CD14-positive monocyte (primary cell): ENCODE measurements around the gene ARPC4. TPM values are rescaled to one million over a fixed set of nuclear protein-coding genes. Genes with fewer than 3 reads are reported as not detected.

Experiments used
- DNase-seq, 3 donors: peaks; one replicate each; pipeline ENCODE4 v3.0.0-alpha.2; 2011 to 2022
- H2AFZ ChIP-seq: 2 replicates; pipeline ENCODE4 v1.6.0; 2012; ENCODE audit warnings: mild to moderate bottlenecking, low read depth, low read length, inconsistent platforms; ENCODE audit not compliant: insufficient read depth, poor library complexity, severe bottlenecking
- H3K27ac ChIP-seq, 2 donors: 1 replicate in 1 of 2; 2 replicates in 1 of 2; pipeline ENCODE4 v1.5.1; 2012 to 2013; ENCODE audit warnings: low read length in 2 of 2, control low read depth in 1 of 2, inconsistent platforms in 1 of 2, low read depth in 1 of 2, mild to moderate bottlenecking in 1 of 2
- H3K27me3 ChIP-seq, 2 donors: one replicate each; pipeline versions ENCODE4 v1.6.0 to v1.6.1; 2011 to 2013; ENCODE audit warnings: low read length in 2 of 2; ENCODE audit not compliant: control insufficient read depth in 2 of 2, insufficient read depth in 2 of 2
- H3K36me3 ChIP-seq, 2 donors: replicated peaks in 1 of 2; 1 replicate in 1 of 2; 2 replicates in 1 of 2; pipeline versions ENCODE4 v1.5.1 to v1.6.1; 2012 to 2013; ENCODE audit warnings: low read length in 2 of 2, control low read depth in 1 of 2, inconsistent platforms in 1 of 2, mild to moderate bottlenecking in 1 of 2; ENCODE audit not compliant: insufficient read depth in 2 of 2, control insufficient read depth in 1 of 2
- H3K4me1 ChIP-seq, 2 donors: 1 replicate in 1 of 2; 2 replicates in 1 of 2; pipeline versions ENCODE4 v1.5.1 to v1.6.1; 2012 to 2013; ENCODE audit warnings: low read length in 2 of 2, control low read depth in 1 of 2, inconsistent platforms in 1 of 2, mild to moderate bottlenecking in 1 of 2, moderate library complexity in 1 of 2; ENCODE audit not compliant: insufficient read depth in 2 of 2, control insufficient read depth in 1 of 2
- H3K4me2 ChIP-seq: replicated peaks from 2 replicates; pipeline ENCODE3; 2012; ENCODE audit warnings: low read length, moderate library complexity, mild to moderate bottlenecking; ENCODE audit not compliant: poor library complexity, severe bottlenecking; ENCODE audit errors: extremely low read depth
- H3K4me3 ChIP-seq, 3 experiments: fragments of 200-600 bp in 1 of 3; sonication (generic) in 1 of 3; replicated peaks in 1 of 3; 1 replicate in 2 of 3; 2 replicates in 1 of 3; pipeline ENCODE4 v1.5.1; 2011 to 2013; ENCODE audit warnings: low read length in 3 of 3, mild to moderate bottlenecking in 3 of 3, control low read depth in 2 of 3, low read depth in 2 of 3, inconsistent platforms in 1 of 3, moderate library complexity in 1 of 3
- H3K79me2 ChIP-seq: 2 replicates; pipeline ENCODE4 v1.6.0; 2012; ENCODE audit warnings: mild to moderate bottlenecking, control low read depth, inconsistent platforms, low read length, moderate library complexity; ENCODE audit not compliant: insufficient read depth
- H3K9ac ChIP-seq: 2 replicates; pipeline ENCODE4 v1.6.0; 2017; ENCODE audit warnings: low read length, mild to moderate bottlenecking; ENCODE audit not compliant: insufficient read depth, poor library complexity, severe bottlenecking
- H3K9me3 ChIP-seq, 2 donors: replicated peaks in 1 of 2; 1 replicate in 1 of 2; 2 replicates in 1 of 2; pipeline versions ENCODE4 v1.5.1 to v1.6.1; 2012 to 2013; ENCODE audit warnings: low read length in 2 of 2, control low read depth in 1 of 2; ENCODE audit not compliant: control insufficient read depth in 1 of 2, insufficient read depth in 1 of 2
- H4K20me1 ChIP-seq: 2 replicates; pipeline ENCODE4 v1.6.0; 2012; ENCODE audit warnings: mild to moderate bottlenecking, low read length, control low read depth, moderate library complexity; ENCODE audit not compliant: insufficient read depth
- H3K27ac Mint-ChIP-seq, 7 donors: one replicate each; pipeline ENCODE4 v1.8.0; 2020; ENCODE audit warnings: mild to moderate bottlenecking in 7 of 7, mixed read lengths in 7 of 7, moderate library complexity in 6 of 7, inconsistent platforms in 2 of 7
- H3K27me3 Mint-ChIP-seq, 3 donors: one replicate each; pipeline ENCODE4 v1.8.0; 2021 to 2022; ENCODE audit warnings: low read depth in 3 of 3, mild to moderate bottlenecking in 3 of 3, mixed read lengths in 3 of 3, moderate library complexity in 3 of 3, inconsistent platforms in 1 of 3
- H3K36me3 Mint-ChIP-seq, 2 donors: one replicate each; pipeline ENCODE4 v1.8.0; 2020; ENCODE audit warnings: mixed read lengths in 2 of 2, inconsistent platforms in 1 of 2, mild to moderate bottlenecking in 1 of 2
- H3K4me1 Mint-ChIP-seq: one replicate; pipeline ENCODE4 v1.8.0; 2020; ENCODE audit warnings: mild to moderate bottlenecking, mixed read lengths
- H3K4me3 Mint-ChIP-seq, 2 donors: one replicate each; pipeline ENCODE4 v1.8.0; 2020; ENCODE audit warnings: mild to moderate bottlenecking in 2 of 2, mixed read lengths in 2 of 2, moderate library complexity in 1 of 2
- H3K9me3 Mint-ChIP-seq, 7 donors: one replicate each; pipeline ENCODE4 v1.8.0; 2020 to 2022; ENCODE audit warnings: mixed read lengths in 7 of 7, mild to moderate bottlenecking in 6 of 7, moderate library complexity in 6 of 7, inconsistent platforms in 2 of 7
- CTCF ChIP-seq: fragments of 200-600 bp; IDR thresholded peaks from one replicate; pipeline ENCODE4 v1.8.0; 2022; ENCODE audit warnings: antibody characterized with exemption, mild to moderate bottlenecking
- WGBS: methylation state at CpG from one replicate; pipeline ENCODE4 v1.1.5; 2013; ENCODE audit warnings: missing lambda C conversion rate; ENCODE audit not compliant: insufficient coverage; 5-methylcytosine and 5-hydroxymethylcytosine counted together
- intact Hi-C, 2 donors: fragments of 100-400 bp; cut with micrococcal nuclease; formaldehyde crosslinking; loops; one replicate each; pipeline versions ENCODE4 v1.15.0 to v1.15.1; 2023
- polyA plus RNA-seq, 3 donors: library from polyadenylated mRNA; depleted of rRNA in 1 of 3; unstranded in 2 of 3; stranded (reverse) in 1 of 3; fragments of 300-500 nt in 2 of 3; fragments of >200 nt in 1 of 3; fragmentation: Illumina TruSeq in 2 of 3; gene quantifications; 1 replicate in 2 of 3; 2 replicates in 1 of 3; pipeline ENCODE4 v1.2.3, GENCODE V29; 2012 to 2021

The ARPC4 gene
- polyA plus RNA-seq, 3 donors, result 211 to 390 (median 389) TPM

GRCh38 chr3:9810433-9810770 lies 17.5 kb downstream of the ARPC4 start:
- peak overlapping the region; percentile 49 to 81 (median 61) for H3K4me3 ChIP-seq
- H3K27me3 Mint-ChIP-seq, result peaks cover 0 to 5% (median 0%) of the 10 kb centered on the region in 3 donors
- H2AFZ ChIP-seq, result peak overlapping the region; percentile 87
- H3K27ac ChIP-seq, result peak overlapping the region; percentile 81 to 88
- peak overlapping the region; percentile 85 for H3K9ac ChIP-seq
- no peaks in the 10 kb centered on the region for H3K27me3 ChIP-seq
- H3K4me3 Mint-ChIP-seq, result peak overlapping the region; percentile 86 to 93
- H3K4me1 ChIP-seq, result peaks cover 16 to 21% of the 10 kb centered on the region in 2 donors
- peaks cover 18% of the 10 kb centered on the region for H4K20me1 ChIP-seq
- peaks cover 0 to 2% (median 0%) of the 10 kb centered on the region in 7 donors for H3K9me3 Mint-ChIP-seq
- peak overlapping the region; percentile 97 for H3K4me2 ChIP-seq
- H3K4me1 Mint-ChIP-seq, result peaks cover 30% of the 10 kb centered on the region
- peaks cover 45 to 55% of the 10 kb centered on the region in 2 donors for H3K36me3 Mint-ChIP-seq
- intact Hi-C loops, result no loop called here
- 19% methylated on average over 17 of the region's 18 CpGs for WGBS
- peaks cover 3% of the 10 kb centered on the region for H3K79me2 ChIP-seq
- peaks cover 34 to 39% of the 10 kb centered on the region in 2 donors for H3K36me3 ChIP-seq
- TF ChIP-seq CTCF, result no peak
- peak overlapping the region in 6 of 7 donors; percentile 35 to 88 (median 72) for H3K27ac Mint-ChIP-seq
- no peak for DNase-seq
- no peaks in the 10 kb centered on the region for H3K9me3 ChIP-seq

GRCh38 chr3:9810846-9811245 lies 18.0 kb downstream of the ARPC4 start:
- peaks cover 30% of the 10 kb centered on the region for H3K4me1 Mint-ChIP-seq
- no peak for TF ChIP-seq CTCF
- Histone ChIP-seq H3K4me3 (peak overlapping the region; percentile 49 to 81 (median 61)), H3K4me1 (peaks cover 16 to 21% of the 10 kb centered on the region in 2 donors), H3K4me2 (peak overlapping the region; percentile 97), H3K36me3 (peaks cover 29 to 39% of the 10 kb centered on the region in 2 donors), H3K79me2 (peaks cover 3% of the 10 kb centered on the region), H3K27me3 (no peaks in the 10 kb centered on the region), H4K20me1 (peaks cover 13% of the 10 kb centered on the region), H2AFZ (peak overlapping the region; percentile 87), H3K9me3 (no peaks in the 10 kb centered on the region), H3K27ac (peak overlapping the region in 1 of 2 donors; percentile 81), H3K9ac (peak overlapping the region; percentile 85)
- peaks cover 0 to 5% (median 0%) of the 10 kb centered on the region in 3 donors for H3K27me3 Mint-ChIP-seq
- intact Hi-C loops, result no loop called here
- peak overlapping the region; percentile 86 to 93 for H3K4me3 Mint-ChIP-seq
- peaks cover 0 to 2% (median 0%) of the 10 kb centered on the region in 7 donors for H3K9me3 Mint-ChIP-seq
- 78% methylated on average over 8 of the region's 10 CpGs for WGBS
- peaks cover 41 to 51% of the 10 kb centered on the region in 2 donors for H3K36me3 Mint-ChIP-seq
- DNase-seq, result no peak
- peak overlapping the region in 5 of 7 donors; percentile 10 to 88 (median 72) for H3K27ac Mint-ChIP-seq
